ENCODE results near the gene CNTRL.

DNA sequence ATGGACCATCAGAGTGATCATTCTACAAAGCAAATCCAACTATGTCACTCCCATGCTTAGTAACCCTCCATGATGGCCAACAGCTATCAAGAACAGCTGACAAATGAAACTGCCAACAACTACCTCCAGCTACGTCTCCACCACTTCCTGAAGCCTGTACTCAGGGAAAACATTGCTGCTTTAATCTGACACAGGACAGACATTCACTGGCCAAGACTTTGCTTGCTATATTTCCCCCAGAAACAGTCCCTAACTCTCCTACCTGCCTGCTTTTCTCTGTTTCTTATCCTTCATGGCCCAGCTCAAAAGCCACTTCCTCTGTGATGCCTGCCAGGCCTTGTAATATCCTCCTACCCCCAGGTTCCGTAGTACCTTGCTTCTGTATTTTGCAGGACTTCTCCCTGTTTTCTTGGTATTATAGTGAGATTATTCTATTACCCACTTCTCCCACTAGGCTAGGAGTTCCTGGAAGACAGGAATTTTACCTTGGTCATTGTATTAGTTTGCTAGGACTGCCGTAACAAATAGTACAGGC, 141.6 kb downstream of the CNTRL start:
- no peak for TF ChIP-seq RAD21 (IDR thresholded peaks at IDR 0.05; ENCODE audit: low read length)
- TF ChIP-seq, protein P1, sequence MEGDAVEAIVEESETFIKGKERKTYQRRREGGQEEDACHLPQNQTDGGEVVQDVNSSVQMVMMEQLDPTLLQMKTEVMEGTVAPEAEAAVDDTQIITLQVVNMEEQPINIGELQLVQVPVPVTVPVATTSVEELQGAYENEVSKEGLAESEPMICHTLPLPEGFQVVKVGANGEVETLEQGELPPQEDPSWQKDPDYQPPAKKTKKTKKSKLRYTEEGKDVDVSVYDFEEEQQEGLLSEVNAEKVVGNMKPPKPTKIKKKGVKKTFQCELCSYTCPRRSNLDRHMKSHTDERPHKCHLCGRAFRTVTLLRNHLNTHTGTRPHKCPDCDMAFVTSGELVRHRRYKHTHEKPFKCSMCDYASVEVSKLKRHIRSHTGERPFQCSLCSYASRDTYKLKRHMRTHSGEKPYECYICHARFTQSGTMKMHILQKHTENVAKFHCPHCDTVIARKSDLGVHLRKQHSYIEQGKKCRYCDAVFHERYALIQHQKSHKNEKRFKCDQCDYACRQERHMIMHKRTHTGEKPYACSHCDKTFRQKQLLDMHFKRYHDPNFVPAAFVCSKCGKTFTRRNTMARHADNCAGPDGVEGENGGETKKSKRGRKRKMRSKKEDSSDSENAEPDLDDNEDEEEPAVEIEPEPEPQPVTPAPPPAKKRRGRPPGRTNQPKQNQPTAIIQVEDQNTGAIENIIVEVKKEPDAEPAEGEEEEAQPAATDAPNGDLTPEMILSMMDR (IDR thresholded peaks at IDR 0.05): no peak
- TF ChIP-seq YY1 (IDR thresholded peaks at IDR 0.05; ENCODE audit: low read depth): no peak
- no peak for TF ChIP-seq RFX5 (IDR thresholded peaks at IDR 0.05; ENCODE audit: low read length)
- no peak for TF ChIP-seq MEF2A (IDR thresholded peaks at IDR 0.05; ENCODE audit: borderline replicate concordance, low read depth)
